B cell (primary cell): ENCODE measurements around the gene CAMK2D. TPM values are rescaled to one million over a fixed set of nuclear protein-coding genes. Genes with fewer than 3 reads are reported as not detected.

Source experiments
- ATAC-seq: fragments of 200-7000 bp; cut with Tn5 transposase; one replicate; pipeline ENCODE4 v1.10.0; 2021; ENCODE audit warnings: low read depth, mild to moderate bottlenecking, moderate number of reproducible peaks, moderate library complexity
- CTCF ChIA-PET: fragments of 350-600 bp; sonication (Branson Sonifier 250); formaldehyde crosslinking; loops from one replicate; lab custom pipeline; 2021; ENCODE audit warnings: antibody characterized with exemption, inconsistent platforms; lab: Charles Lee
- POLR2A ChIA-PET: fragments of 350-600 bp; sonication (Branson Sonifier 250); formaldehyde crosslinking; loops from one replicate; lab custom pipeline; 2021; ENCODE audit warnings: antibody characterized with exemption; lab: Charles Lee
- DNase-seq: peaks from one replicate; pipeline ENCODE4 v3.0.0; 2013
- H2AFZ ChIP-seq: 2 replicates; pipeline ENCODE4 v1.6.1; 2012; ENCODE audit warnings: mild to moderate bottlenecking, low read depth, low read length; ENCODE audit not compliant: insufficient read depth, poor library complexity, severe bottlenecking
- H3K27ac ChIP-seq, 2 donors: 1 replicate in 1 of 2; 2 replicates in 1 of 2; pipeline ENCODE4 v1.5.1; 2012 to 2013; ENCODE audit warnings: low read length in 2 of 2, mild to moderate bottlenecking in 2 of 2, moderate library complexity in 1 of 2
- H3K27me3 ChIP-seq, 4 experiments: fragments of 200-600 bp in 1 of 4; sonication (generic) in 1 of 4; replicated peaks in 1 of 4; 1 replicate in 2 of 4; 2 replicates in 2 of 4; pipeline versions ENCODE4 v1.6.1 to v1.7.0; 2013 to 2016; ENCODE audit warnings: low read length in 3 of 4, mild to moderate bottlenecking in 2 of 4, mixed read lengths in 1 of 4, moderate library complexity in 1 of 4; ENCODE audit not compliant: insufficient read depth in 4 of 4, control insufficient read depth in 3 of 4; ENCODE audit errors: control extremely low read depth in 1 of 4
- H3K36me3 ChIP-seq, 2 experiments: replicated peaks in 1 of 2; 1 replicate in 1 of 2; 2 replicates in 1 of 2; pipeline versions ENCODE4 v1.6.1 to v1.7.1; 2013; ENCODE audit warnings: low read length in 1 of 2; ENCODE audit not compliant: insufficient read depth in 2 of 2, control insufficient read depth in 1 of 2; ENCODE audit errors: control extremely low read depth in 1 of 2, extremely low read depth in 1 of 2
- H3K4me1 ChIP-seq, 2 donors: fragments of 200-600 bp in 1 of 2; sonication (generic) in 1 of 2; 1 replicate in 1 of 2; 2 replicates in 1 of 2; pipeline versions ENCODE4 v1.5.1 to v1.6.1; 2013 to 2017; ENCODE audit warnings: low read length in 2 of 2; ENCODE audit not compliant: control insufficient read depth in 2 of 2, insufficient read depth in 2 of 2
- H3K4me2 ChIP-seq: replicated peaks from 2 replicates; pipeline ENCODE3; 2012; ENCODE audit warnings: mild to moderate bottlenecking, low read depth, low read length; ENCODE audit not compliant: poor library complexity, severe bottlenecking
- H3K4me3 ChIP-seq, 5 experiments: fragments of 200-600 bp in 1 of 5; sonication (generic) in 1 of 5; 1 replicate in 3 of 5; 2 replicates in 2 of 5; pipeline versions ENCODE4 v1.5.1 to v1.7.0; 2011 to 2016; ENCODE audit warnings: low read length in 4 of 5, mild to moderate bottlenecking in 4 of 5, low read depth in 2 of 5, control low read depth in 1 of 5, moderate library complexity in 1 of 5; ENCODE audit not compliant: insufficient read depth in 1 of 5; ENCODE audit errors: control extremely low read depth in 1 of 5, extremely low read depth in 1 of 5
- H3K79me2 ChIP-seq: fragments of 200-600 bp; sonication (generic); one replicate; pipeline ENCODE4 v1.6.0; 2016; ENCODE audit warnings: low read length; ENCODE audit not compliant: control insufficient read depth, insufficient read depth
- H3K9ac ChIP-seq: fragments of 200-600 bp; sonication (generic); 2 replicates; pipeline ENCODE4 v1.6.1; 2017; ENCODE audit warnings: mild to moderate bottlenecking, low read length, moderate library complexity
- H3K9me3 ChIP-seq, 3 donors: one replicate each; pipeline versions ENCODE4 v1.6.1 to v1.7.1; 2013; ENCODE audit warnings: low read length in 2 of 3; ENCODE audit not compliant: control insufficient read depth in 2 of 3, insufficient read depth in 1 of 3; ENCODE audit errors: control extremely low read depth in 1 of 3
- H4K20me1 ChIP-seq: 2 replicates; pipeline ENCODE4 v1.6.0; 2012; ENCODE audit warnings: mild to moderate bottlenecking, low read length; ENCODE audit not compliant: insufficient read depth, control insufficient read depth, poor library complexity, severe bottlenecking
- H3K27ac Mint-ChIP-seq: one replicate; pipeline ENCODE4 v1.8.0; 2021; ENCODE audit warnings: mixed read lengths
- H3K27me3 Mint-ChIP-seq: one replicate; pipeline ENCODE4 v1.8.0; 2021; ENCODE audit warnings: mixed read lengths
- H3K4me1 Mint-ChIP-seq: one replicate; pipeline ENCODE4 v1.8.0; 2021; ENCODE audit warnings: mixed read lengths
- H3K4me3 Mint-ChIP-seq: one replicate; pipeline ENCODE4 v1.8.0; 2021; ENCODE audit warnings: mixed read lengths
- H3K9me3 Mint-ChIP-seq: one replicate; pipeline ENCODE4 v1.8.0; 2022; ENCODE audit warnings: mixed read lengths; ENCODE audit not compliant: insufficient read depth
- EZH2 ChIP-seq: IDR thresholded peaks from 2 replicates; pipeline ENCODE4 v1.6.1; 2012; ENCODE audit warnings: borderline replicate concordance, low read depth, mild to moderate bottlenecking, moderate library complexity, low read length; ENCODE audit not compliant: insufficient read depth, poor library complexity, severe bottlenecking
- WGBS: methylation state at CpG from one replicate; pipeline ENCODE4 v1.1.5; 2013; ENCODE audit warnings: missing lambda C conversion rate; ENCODE audit not compliant: insufficient coverage; 5-methylcytosine and 5-hydroxymethylcytosine counted together
- intact Hi-C: fragments of 100-400 bp; cut with micrococcal nuclease; formaldehyde crosslinking; loops from one replicate; pipeline ENCODE4 v1.10.0; 2022
- polyA plus RNA-seq: library from polyadenylated mRNA; depleted of rRNA; stranded (reverse); fragments of >200 nt; gene quantifications from 2 replicates; pipeline ENCODE4 v1.2.3, GENCODE V29; 2012
- total RNA-seq, 2 donors: library from RNA; stranded (reverse); fragments of 120-200 nt in 1 of 2; gene quantifications; 1 replicate in 1 of 2; 2 replicates in 1 of 2; pipeline versions ENCODE4 v1.2.3 to v1.2.4, GENCODE V29; 2013 to 2022
- TF ChIP-seq, protein P1 (sequence below): fragments of 200-600 bp; IDR thresholded peaks from one replicate; pipeline ENCODE4 v1.8.0; 2022; ENCODE audit warnings: antibody characterized with exemption, mild to moderate bottlenecking

CAMK2D gene
- total and polyA plus RNA-seq, 2 donors (not counting 1 experiment from before 2014, with no cell fraction given) = 26.3 to 57.0 TPM

DNA sequence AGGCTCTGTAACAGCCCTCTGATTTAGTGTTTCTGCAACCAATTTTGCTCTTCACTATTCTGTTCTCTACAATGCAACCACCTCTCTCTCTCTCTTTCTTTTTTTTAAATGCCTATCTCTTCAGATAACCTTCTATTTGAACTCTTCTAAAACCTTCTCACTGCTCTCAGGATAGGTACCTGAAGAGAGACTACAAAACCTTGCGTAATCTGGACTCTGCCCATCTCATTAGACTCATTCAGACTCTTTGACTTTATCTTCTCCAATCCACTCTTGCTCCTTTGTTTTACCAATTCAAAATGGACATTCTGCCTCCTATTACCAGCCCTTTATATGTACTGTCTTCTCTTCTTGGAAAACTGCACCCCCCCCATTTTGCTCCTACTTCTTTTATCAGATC is 291.6 kb downstream of the CAMK2D start:
- H3K9ac ChIP-seq = no peak overlapping the region
- Mint-ChIP-seq H3K27ac (no peak overlapping the region), H3K4me3 (no peak overlapping the region)

DNA sequence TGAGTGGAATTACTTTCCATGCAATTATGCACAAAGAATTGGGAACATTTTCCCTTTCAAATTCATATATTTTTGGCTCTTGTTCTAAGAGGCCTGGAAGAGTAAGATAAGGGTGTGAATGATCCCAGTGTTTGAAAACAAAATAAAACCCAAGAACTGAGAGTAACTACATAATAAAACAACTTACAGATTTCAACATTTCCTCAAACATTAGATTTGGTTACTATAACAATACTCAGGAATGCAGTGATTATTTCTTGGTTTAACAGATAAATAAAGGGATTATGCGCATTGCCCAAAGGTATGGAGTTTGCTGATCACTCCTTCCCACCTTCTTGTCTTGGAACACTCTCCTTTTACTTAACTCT is 292.5 kb downstream of the CAMK2D start:
- H3K27ac Mint-ChIP-seq = no peak overlapping the region
- H4K20me1 ChIP-seq = no peaks in the 10 kb centered on the region
- no peaks in the 10 kb centered on the region for H3K27me3 ChIP-seq
- intact Hi-C loops = no loop called here
- H3K27me3 Mint-ChIP-seq = no peaks in the 10 kb centered on the region
- ATAC-seq (no peak), DNase-seq (no peak)
- H3K4me1 ChIP-seq = no peaks in the 10 kb centered on the region
- H3K9me3 Mint-ChIP-seq = no peaks in the 10 kb centered on the region
- no peaks in the 10 kb centered on the region for H3K79me2 ChIP-seq
- no peak overlapping the region for H3K4me2 ChIP-seq
- no CpG with 5 or more reads among the region's 1 CpG for WGBS
- ChIA-PET POLR2A (no interaction called here), CTCF (no interaction called here)
- H2AFZ ChIP-seq = no peak overlapping the region
- H3K4me3 ChIP-seq = no peak overlapping the region
- peaks cover 12 to 13% of the 10 kb centered on the region in 2 experiments for H3K36me3 ChIP-seq
- TF ChIP-seq, protein P1, sequence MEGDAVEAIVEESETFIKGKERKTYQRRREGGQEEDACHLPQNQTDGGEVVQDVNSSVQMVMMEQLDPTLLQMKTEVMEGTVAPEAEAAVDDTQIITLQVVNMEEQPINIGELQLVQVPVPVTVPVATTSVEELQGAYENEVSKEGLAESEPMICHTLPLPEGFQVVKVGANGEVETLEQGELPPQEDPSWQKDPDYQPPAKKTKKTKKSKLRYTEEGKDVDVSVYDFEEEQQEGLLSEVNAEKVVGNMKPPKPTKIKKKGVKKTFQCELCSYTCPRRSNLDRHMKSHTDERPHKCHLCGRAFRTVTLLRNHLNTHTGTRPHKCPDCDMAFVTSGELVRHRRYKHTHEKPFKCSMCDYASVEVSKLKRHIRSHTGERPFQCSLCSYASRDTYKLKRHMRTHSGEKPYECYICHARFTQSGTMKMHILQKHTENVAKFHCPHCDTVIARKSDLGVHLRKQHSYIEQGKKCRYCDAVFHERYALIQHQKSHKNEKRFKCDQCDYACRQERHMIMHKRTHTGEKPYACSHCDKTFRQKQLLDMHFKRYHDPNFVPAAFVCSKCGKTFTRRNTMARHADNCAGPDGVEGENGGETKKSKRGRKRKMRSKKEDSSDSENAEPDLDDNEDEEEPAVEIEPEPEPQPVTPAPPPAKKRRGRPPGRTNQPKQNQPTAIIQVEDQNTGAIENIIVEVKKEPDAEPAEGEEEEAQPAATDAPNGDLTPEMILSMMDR = no peak
- TF ChIP-seq EZH2 = no peak
- H3K9ac ChIP-seq = no peak overlapping the region
- no peak overlapping the region for H3K4me3 Mint-ChIP-seq
- H3K4me1 Mint-ChIP-seq = no peaks in the 10 kb centered on the region
- no peaks in the 10 kb centered on the region for H3K9me3 ChIP-seq
- no peak overlapping the region for H3K27ac ChIP-seq

More for the DNA sequence above, 291.6 kb downstream of the CAMK2D start:
- Histone ChIP-seq H3K36me3 (peaks cover 7 to 11% of the 10 kb centered on the region in 2 experiments), H3K9me3 (no peaks in the 10 kb centered on the region), H3K4me3 (no peak overlapping the region), H3K79me2 (no peaks in the 10 kb centered on the region), H2AFZ (no peak overlapping the region), H3K4me2 (no peak overlapping the region), H3K27me3 (no peaks in the 10 kb centered on the region), H4K20me1 (no peaks in the 10 kb centered on the region), H3K27ac (no peak overlapping the region), H3K4me1 (no peaks in the 10 kb centered on the region)
- H3K4me1 Mint-ChIP-seq = no peaks in the 10 kb centered on the region
- DNase-seq (no peak), ATAC-seq (no peak)
- 100% methylated on average over 1 of the region's 1 CpG for WGBS
- H3K27me3 Mint-ChIP-seq = no peaks in the 10 kb centered on the region
- ChIA-PET POLR2A (no interaction called here), CTCF (no interaction called here)
- TF ChIP-seq, protein P1 = no peak
- no peaks in the 10 kb centered on the region for H3K9me3 Mint-ChIP-seq
- intact Hi-C loops = no loop called here
